ENCODE measurements around the gene DKK3.

The DKK3 gene

DNA sequence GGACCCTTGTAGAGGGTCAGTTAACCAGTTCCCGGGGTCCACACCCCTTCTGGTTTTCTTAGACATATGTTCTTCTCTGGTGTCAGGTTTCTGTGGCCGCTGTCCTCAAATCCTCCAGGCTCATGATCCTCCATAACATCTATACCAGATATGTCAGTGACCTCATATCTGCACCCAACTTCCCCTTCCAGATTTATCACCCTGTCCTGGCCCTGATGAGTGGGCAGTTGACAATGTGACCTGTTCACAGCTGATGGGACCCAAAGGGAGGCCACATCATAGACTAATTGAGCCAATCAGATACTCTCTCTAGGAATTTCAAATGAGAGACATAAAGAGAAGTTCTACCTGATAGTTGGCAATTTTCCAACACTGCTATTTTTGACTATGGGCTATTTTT is 5.1 kb downstream of the DKK3 start:
- DNase-seq, result no peak

- no peak for DNase-seq
Observed at GRCh38 chr11:12001186-12001585, 7.2 kb downstream of the DKK3 start.

- peak; percentile 66 for DNase-seq
Observed at GRCh38 chr11:11998091-11998781, 10.2 kb downstream of the DKK3 start.

- no peak for DNase-seq
Observed at GRCh38 chr11:11997049-11997322, 11.4 kb downstream of the DKK3 start.

GRCh38 chr11:11996321-11997048 is 11.9 kb downstream of the DKK3 start:
- no peak for DNase-seq

DNA sequence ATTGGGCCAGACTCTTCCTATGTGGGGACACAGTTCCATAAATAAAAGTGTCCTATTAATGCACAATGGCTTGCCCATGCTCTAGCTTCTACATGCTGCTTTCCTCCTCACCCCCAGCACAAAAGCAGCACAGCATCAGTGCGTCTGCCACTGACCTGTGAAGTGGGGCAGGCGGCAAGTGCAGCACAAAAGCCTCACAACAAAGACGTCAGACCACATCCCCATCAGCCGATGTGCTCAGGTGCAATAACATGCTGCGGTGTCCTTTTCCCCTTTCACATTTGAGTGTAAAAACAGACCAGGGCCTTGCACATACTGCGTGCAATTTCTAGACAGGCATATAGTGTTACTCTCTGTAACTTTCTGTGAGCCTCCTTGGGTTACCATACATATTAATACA is 12.8 kb downstream of the DKK3 start:
- DNase-seq, result no peak

GRCh38 chr11:11993839-11994238 is 14.6 kb downstream of the DKK3 start:
- DNase-seq, result no peak

DNA sequence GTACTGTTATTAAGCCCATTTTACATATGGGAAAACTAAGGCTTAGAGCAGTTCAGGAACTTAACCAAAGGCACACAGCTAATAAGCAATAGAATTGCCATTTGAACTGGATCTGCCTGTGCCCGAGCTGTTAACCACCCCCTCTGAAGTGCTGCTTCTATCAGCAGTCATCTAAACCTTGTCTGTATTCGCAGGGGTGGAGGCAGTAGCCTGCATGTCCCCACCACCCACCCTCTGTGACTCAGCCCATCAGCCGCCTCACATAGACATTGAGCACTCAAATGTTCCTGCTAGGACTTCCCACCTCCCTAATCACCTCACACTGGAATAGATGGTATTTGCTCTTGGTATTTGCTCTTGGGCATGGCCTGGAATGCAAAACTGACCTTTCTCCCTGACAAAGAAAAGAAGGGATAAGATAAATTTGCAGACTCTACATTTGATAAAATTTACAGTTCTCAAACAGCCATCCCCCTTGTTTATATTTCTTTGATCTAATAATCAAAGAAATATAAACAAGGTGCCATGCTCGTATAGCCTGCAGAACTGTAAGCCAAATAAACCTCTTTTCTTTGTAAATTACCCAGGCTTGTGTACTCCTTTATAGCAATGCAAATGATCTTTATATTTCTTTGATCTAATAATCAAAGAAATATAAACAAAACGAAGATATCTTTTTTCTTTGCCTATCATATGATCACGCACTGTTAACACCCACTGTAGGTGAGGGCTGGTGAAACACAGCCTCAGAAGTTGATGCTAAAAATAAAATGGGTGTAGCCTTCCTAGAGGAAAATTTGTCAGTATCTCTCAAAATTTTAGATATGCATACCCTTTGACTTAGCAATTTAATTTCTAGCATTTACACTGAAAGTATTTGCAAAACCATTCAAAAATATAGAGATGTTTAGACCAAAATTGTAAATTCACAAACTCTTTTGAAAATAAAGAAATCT is 15.9 kb downstream of the DKK3 start:
- no peak for DNase-seq

- no peak for DNase-seq
Observed at GRCh38 chr11:11989774-11990744, 18.4 kb downstream of the DKK3 start.

DNA sequence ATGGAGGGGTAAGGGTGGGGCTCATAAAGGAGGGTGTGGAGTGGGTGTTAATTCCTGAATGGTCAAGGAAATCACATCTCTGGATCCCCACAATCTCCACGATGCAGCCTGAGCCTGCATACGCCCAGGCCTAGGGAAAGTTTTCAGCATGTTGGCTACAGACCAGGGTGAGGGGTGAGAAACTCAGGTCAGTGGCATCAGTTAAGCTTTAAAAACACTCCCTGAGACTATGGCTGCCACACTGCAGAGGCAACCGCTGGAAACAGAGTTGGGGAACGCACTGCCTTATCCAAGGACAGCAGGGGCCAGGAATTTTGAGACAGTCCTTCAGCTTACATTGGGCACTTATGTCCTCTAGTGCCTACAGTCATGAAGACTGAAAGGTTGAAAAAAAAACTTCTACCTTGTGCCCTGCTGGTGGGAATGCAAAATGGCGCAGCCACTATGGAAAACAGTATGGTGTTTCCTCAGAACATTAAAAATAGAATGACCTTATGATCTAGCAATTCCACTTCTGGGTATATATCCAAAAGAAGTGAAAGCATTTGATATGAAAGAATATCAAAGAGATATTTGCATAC is 19.7 kb downstream of the DKK3 start:
- DNase-seq, result no peak

DNA sequence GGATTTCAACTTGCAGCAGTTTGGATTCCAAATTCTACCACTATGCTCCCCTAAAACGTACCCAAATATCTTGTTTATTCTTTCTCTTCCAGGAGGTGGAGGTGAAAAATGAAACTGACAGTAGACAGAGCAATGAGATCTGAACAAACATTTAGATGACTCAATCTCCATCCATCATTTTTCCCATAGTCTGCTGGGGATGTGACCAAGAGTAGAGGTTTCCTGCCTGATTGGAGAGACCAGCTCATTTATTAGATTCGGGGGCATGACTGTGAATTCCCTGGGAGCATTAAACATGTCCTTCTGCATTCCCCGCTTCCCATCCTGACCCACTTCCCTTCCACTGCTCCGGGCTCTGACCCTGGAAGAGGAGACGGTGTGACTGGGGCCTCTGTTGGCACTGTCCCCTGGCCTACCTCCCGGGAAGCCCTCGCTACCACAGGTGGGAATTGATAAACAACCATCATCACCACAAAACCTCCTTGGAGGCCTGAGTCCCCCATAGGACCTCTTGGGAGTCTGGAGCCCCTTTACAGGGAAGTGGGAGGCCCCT is 20.3 kb downstream of the DKK3 start:
- DNase-seq, result no peak

- DNase-seq, result no peak
Observed at GRCh38 chr11:11987503-11988022, 20.9 kb downstream of the DKK3 start.

DNA sequence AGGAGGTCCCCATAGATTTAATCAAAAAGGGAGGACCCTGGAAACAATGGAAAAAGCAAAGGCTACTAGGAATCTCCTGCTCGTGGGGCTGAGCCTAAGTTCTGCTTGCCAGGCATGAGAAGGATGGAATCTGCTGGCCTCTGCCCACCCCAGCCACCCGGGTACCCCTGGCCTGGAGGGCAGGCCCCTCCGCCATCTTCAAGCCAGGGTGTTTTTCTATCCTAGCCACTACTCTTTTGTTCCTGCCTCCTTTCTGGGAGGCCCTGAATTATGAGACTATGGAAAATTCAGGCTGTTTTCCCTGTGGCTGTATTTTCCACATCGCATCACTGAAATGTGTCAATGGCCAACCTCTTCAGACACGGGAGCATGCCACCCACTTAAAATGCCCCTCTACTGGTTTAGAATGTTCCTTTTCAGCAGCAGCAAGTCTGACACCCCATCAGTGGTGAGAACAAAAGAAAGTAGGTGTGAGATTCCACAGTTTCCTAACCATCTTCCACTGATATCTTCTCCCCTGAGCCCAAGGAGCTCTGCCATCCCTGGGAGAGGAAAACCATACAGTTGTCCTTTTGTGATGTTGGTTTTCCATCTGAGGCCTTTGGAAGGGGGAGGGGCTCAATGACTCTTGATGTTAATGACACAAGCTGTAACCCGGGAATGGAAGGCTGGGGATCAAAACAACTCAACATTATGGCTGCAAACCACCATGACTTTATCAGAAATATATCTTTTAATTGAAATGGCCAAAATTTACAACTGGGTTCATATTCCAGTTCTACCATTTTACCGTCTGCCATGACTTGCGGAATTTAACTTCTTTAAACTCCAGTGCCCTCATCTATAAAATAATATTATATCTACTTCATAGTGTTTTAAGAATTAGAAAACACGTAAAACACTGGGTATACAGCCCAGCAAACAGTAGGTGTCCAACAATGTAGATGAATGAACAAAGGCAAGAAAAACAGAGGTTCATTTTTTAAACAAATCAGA is 22.2 kb downstream of the DKK3 start:
- no peak for DNase-seq

DNA sequence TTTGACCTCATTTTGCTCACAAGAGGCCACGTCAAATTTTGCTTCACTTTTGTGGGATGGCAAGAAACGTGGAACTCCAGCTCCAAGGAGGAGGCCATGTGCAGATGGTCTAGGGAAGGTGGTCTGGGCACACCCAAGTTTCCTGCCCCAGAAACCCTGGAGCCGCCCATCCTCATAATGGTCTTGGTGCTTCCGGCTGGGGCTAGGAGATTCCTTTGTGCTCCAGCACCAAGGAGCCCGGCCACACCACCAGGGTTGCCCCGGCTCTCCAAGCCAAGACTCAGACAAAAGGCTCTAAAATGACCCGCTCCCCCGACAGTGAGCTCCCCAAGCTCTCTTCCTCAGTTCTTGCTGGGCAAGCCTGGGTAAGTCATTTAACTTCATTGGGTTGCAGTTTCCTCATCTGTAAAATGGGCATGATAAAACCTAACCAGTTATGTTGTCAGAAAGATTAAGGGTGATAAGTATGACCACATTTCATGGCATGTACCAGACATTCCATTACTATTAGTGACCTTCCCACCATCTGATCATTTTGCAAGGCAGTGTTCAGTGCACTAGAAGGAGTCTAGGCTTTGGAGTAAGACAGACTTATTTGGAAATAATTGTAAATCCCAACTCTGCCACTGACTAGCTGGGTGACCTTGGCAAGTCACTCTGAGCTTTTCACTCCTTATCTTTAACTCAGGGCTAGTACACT is 23.3 kb downstream of the DKK3 start:
- DNase-seq, result no peak

GRCh38 chr11:11984563-11984962 is 23.9 kb downstream of the DKK3 start:
- no peak for DNase-seq

GRCh38 chr11:11983427-11983826 is 25.0 kb downstream of the DKK3 start:
- DNase-seq, result no peak

DNA sequence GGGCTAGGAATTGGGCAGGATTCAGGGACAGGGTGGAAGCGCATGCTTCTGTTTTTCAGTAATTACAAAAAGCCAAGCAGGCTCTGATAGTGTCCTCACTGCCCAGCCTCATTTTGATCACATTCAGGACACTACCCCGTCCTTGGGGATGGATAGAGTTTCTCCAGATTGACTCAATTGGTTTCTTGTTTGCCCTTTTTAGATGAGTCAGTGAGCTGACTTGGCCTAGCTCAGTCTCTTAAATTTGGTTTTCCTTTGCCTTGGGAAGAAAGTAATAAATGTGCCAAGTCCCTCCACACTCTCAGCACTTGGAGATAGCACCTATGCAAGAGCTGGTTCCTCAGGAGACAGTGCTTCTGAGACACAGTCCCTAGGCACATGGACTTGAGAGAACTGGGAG is 25.5 kb downstream of the DKK3 start:
- no peak for DNase-seq

DNA sequence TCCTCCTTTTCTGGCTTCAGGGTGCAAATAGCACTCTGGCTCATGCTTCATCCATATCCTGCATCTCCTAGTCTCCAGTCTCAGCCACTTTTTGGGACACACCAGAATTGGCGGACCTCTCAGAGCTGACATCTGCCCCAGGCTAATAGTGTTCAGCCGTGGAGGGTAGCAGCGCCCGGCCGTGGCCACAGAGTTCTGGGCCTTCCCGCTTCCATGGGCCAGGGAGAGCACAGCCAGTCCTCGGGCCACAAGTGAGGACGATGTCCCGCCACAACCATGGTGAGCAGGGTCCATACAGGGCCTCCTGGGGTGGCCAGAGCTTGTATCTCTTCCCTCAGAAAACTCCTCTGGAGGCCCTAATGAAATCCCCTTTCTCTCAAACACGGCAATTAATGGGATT is 26.0 kb downstream of the DKK3 start:
- DNase-seq, result no peak

- DNase-seq, result no peak
Observed at GRCh38 chr11:11981840-11982239, 26.6 kb downstream of the DKK3 start.

GRCh38 chr11:11981364-11981763 is 27.1 kb downstream of the DKK3 start:
- DNase-seq, result no peak

All from activated CD4-positive, alpha-beta T cell treated with anti-CD3 and anti-CD28 coated beads, Interleukin-10, Interleukin-2, amounts not matched to agents 100 ng/mL and 50 ng/mL, durations not matched to agents 16 hours and 8 hours (primary cell).